HG02763 (cell line): Measurements from ENCODE around the gene RBFA.
"Not testable (repeated sequence)": the region's sequence is repeated elsewhere in the genome, so short reads cannot be mapped to it uniquely, and the experiment has no call there.

Experiments
- ATAC-seq: cut with Tn5 transposase; IDR thresholded peaks from one replicate; pipeline ENCODE4 v1.9.1; 2021; ENCODE audit warnings: mild to moderate bottlenecking, moderate library complexity; ENCODE audit not compliant: unreplicated experiment

The RBFA gene

DNA sequence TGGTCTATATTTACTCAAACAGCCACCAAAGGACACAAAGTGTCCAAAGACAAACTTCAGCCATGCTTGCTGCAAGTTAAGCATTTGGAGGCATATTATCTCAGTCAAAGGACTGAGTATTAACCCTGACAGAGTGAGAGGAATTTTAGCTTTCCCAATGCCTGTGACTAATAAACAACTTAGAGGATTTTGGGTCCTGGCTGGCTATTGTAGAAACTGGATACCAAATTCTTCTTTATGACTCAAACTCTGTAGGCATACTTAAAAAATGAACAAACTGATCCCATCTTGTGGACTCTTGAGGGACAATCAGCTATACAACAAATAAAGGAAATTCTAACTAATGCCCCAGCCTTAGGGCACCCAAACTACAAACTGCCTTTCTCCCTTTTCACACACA lies 6.5 kb upstream of the RBFA start:
- ATAC-seq: not testable (repeated sequence)

DNA sequence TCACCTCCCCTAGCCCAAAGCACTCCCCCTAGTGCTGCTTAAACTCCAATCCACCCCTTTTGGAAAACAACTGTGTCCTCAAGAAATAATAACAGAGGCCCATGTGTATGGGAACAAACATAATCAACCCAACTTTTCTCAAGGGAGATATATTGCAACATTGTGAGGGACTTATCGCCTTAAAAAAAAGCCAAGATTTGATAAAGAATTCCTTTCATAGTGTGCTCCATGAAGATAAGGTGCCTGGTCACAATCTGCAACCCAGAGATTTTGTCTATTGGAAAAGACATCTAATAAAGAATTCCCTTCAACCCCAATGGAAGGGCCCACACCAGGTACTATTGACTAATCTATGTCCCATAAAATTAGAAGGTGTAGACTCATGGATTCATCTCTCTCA lies 4.5 kb upstream of the RBFA start:
- no peak for ATAC-seq

DNA sequence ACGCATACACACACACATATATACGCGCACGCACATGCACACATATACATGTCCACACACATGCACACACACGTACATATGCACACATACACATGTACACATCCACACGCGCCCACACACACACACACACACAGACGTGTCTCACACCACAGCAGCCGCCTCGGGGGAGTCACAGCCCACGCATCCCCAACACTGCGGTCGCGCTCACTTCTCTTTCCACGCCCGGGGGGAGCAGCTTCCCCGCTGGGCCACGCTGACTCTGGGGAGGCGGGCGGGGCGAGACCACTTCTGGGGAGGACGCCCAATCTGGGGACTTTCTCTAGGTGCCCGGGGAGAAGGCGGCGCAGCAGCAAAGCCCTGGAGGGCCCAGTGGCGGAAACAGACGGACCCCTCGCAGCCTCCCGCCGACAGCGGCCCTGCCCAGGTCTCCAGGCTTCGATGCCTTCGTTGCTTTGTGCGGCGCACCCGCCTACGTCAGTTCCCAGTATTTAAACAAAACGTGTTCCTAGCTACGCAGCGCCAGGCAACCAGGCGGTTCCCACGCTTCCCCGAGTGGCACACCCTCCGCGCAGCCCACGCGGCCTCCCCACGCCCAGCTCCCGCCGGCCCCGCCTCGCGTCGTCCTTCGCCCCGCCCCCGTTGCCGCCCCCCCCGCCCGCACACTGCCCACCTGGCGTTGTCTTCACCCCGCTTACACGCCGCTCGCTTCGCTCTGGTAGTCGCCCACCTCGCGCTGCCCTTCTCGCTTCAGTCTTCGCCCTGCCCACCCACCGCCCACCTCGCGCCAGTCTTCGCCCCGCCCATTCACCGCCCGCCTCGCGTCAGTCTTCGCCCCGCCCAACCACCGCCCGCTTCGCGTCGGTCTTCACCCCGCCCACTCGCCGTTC lies 810 bp upstream of the RBFA start:
- ATAC-seq: peak; percentile 38

DNA sequence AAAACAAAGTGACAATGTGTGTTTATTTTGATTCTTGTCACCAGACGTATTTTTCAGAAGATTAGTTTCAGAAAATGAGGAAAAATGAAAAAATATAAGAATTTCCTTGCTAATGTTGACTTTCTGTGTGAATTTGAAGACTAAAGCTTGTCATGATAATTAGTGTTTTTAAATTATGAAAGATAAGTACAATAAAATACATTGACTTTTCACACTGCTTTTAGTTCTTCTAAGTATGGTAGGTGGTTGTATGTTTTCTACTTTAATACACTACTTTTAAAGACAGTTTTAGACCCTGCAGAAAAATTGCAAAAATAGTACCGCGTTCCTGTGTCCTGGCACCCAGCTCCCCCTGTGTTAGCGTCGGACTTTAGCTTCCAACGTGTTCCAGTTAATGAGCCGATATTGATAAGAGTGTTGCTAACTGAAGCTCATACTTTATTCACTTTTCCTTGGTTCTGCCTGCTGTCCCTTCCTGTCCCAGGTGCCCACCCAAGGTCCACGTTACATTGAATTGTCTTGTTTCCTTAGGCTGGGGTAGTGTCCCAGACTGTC lies 695 bp downstream of the RBFA start:
- no peak for ATAC-seq

DNA sequence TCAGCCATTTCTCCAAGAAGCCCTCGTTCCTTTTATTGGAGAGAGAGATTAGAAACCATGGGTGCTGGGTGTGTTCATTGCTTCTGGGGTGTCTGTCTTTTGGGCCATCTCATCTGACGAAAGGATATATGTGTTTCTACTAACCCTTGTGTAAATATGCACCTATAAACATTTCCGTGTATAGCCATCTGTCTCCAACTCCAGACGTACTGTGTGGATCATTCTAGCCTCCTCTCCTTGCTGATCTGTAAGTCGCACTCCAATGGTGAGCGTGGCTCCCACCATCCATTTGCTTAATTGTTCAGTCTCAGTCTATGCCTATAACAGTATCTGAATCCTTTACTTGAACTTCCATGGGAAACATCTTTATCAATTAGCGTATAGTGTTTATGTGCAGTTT lies 1.8 kb downstream of the RBFA start:
- no peak for ATAC-seq

DNA sequence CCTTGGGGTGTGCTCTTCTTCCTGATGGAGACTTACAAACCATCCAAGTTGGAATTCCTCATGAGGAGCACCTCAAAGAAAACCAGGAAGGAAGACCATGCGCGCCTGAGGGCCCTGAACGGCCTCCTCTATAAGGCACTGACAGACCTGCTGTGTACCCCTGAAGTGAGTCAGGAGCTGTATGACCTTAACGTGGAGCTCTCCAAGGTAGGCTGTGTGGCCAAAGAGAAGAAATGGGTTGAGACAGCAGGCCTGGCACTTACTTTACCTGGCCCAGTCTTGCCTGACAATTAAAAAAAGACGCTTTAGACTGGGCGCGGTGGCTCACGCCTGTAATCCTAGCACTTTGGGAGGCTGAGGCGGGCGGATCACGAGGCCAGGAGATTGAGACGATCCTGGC lies 3.1 kb downstream of the RBFA start:
- ATAC-seq: no peak

DNA sequence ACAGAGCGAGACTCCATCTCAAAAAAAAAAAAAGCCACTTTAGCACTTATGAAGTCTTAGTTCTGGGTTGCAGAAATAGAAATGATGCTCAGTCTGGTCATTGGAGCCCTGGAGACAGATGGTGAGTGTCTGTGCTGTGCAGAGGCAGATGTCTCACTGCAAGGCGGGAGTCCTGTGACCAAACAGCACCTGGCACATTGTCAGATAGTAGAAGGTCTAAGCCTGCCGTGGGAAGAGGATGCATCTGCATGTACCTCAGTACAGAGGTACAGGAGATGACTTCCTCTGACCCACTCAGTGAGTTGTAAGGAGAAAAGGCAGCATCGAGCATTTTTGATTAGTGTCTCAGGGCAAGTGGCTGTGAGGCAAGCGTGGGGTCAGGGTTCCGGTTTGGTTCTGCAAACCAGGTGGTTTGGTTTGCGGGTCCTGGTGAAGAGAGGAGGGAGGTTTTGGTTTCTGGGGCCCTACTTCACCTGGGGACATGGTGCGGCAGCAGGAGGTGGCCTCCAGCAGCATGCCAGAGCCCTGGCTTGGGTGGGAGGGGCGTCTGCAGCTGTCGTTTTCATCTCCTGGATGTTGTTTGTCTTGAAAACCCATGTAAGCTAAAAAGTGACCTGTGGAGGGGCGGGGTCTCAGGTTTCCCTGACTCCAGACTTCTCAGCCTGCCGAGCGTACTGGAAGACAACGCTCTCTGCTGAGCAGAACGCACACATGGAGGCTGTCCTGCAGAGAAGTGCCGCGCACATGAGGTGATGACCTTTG lies 3.8 kb downstream of the RBFA start:
- ATAC-seq: no peak

DNA sequence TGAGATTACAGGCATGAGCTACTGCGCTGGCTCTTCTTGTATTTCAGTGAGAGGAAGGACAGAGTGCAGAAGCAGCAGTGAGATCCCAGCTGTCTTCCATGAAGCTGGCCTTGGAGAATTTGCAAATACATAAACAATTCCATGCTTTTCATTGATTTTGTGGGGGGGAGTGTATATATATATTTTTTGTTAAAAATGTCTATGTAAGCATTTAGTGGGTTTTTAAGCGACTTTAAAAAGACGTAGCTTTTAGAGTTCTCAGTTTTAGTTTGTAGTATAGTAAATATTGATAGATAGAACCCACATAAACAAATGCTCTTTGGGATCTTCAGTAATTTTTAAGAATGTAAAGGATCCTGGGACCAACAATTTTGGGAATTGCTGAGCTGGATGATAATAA lies 6.3 kb downstream of the RBFA start:
- no peak for ATAC-seq

DNA sequence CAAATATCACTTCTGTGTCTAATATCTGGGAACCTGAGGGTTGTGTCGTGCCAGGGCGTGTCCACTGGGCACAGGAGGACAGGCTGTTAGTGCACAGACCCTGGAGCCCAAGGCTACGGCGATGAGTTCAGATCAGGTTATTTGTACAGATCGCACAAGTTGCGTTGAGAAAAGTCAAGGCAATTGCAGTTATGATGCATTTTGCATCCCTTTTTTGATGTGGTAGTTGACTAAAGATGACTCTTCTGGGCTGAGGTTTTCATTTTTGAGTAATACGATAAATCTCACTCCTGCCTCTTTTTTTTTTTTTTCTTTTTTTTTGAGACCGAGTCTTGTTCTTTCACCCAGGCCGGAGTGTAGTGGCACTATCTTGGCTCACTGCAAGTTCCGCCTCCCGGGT lies 7.2 kb downstream of the RBFA start:
- no peak for ATAC-seq

DNA sequence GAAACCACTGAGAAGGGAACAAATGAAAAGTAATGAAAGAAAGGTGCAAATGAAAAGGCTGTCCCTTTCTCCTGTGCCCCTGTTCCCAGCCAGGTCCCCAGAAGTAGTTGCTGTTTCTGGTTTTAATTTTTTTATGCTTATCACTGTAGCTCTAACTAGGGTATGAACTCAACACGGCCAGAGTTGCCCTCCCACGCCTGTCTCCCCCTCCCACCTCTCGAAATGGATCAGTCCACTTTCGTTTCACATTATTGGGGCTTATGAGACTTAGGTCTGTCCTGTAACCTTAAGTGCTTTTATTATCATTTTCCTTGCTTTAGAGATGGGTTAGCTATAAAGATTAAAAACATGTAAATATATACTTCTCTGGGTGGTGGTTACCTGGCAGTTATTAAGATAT lies 8.6 kb downstream of the RBFA start:
- ATAC-seq: no peak

DNA sequence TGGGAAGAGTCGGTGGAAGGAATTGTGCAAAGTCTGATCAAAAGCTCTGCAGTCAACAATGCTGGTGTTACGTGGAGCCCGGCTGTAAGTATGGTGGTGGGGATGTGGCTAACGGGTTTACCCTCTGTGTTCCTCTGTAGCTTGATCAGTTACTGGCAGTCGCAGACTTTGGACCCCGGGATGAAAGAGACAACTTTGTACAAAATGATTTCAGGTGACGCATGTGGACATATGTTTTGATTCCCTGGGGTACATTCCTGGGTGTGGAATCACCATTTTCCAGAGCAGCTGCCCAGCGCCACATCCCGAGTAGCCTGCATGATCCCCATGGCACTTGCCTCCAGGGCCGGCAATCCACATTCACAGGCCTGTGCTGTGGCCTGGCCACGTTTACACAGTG lies 9.8 kb downstream of the RBFA start:
- no peak for ATAC-seq

DNA sequence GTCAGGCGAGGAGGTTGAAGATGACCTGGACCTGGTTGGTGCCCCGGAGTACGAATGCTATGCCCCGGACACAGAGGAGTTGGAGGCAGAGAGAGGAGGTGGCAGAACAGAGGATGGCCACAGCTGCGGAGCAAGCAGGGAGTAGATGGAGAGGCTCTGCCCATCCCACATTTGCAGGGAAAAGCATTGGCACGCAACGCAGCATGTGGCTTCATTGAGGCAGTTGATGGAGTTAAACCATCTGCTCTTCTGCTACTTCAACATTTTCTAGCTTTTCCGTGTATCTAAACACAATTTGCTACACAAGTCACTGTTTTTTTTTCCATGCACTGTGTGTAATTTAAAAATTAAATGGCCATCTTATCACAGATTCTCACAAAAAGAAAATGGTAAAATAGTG lies 11.8 kb downstream of the RBFA start:
- no peak for ATAC-seq

DNA sequence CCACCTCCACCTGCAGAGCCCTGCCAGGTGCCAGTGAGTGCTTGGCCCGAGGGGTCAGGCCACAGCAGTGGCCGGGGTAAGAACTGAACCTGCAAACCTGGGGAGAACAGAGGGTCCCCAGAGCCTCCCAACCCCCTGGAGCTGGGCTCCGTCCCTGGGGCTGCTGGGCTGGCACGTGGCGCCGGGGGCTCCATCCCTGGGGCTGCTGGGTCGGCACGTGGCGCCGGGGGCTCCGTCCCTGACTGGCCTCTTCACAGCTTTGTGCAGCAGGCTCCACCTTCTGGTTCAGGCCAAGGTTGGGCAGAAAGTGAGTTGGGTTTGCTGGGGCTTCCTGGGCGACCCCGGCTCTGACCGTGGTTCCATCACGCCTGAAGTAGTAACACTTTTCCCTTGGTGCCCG lies 12.2 kb downstream of the RBFA start:
- no peak for ATAC-seq

DNA sequence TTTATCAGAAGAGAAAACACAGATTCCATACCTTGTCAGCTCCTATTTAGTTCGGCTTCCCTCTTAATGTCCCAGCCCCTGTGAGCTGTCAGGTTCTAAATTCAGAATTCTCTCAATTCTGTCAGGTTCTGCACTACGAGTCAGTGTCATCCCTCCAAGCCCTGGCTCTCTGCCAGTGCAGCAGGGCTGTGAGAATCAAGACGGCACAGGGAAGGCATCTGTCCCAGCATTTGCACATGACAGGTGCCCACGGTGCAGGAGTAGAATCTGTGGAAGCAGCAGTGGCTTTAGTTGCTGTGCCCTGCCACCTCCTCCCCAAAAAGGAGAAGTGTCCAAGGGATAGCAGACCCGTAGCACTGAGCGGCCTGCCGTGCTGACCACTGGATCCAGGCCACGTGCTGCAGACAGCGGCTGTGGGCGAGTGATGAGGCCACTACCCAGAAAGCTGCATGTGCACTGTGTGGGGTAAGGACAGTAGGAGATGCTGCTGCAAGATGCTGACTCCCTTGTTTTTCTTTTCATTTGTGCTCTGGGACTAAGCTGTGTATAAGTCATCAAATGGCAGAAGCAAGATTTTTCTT lies 12.8 kb downstream of the RBFA start:
- ATAC-seq: no peak

DNA sequence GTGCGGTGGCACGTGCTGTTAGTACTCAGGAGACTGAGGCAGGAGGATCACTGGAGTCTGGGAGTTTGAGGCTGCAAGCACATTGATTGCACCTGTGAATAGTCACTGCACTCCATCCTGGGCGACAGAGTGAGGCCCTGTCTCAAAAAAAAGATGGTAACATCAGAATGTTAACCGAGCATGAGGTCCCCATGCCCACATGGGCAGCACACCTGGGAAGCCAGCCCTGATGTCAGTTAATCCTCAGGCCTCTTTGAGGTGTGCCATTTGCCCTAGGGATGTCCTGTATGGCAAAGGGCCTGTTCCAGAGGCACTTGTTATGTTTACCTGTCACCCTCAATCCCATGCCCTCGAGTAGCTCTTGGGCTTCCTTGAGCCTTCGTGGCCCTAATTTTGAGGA lies 16.6 kb downstream of the RBFA start:
- ATAC-seq: no peak

DNA sequence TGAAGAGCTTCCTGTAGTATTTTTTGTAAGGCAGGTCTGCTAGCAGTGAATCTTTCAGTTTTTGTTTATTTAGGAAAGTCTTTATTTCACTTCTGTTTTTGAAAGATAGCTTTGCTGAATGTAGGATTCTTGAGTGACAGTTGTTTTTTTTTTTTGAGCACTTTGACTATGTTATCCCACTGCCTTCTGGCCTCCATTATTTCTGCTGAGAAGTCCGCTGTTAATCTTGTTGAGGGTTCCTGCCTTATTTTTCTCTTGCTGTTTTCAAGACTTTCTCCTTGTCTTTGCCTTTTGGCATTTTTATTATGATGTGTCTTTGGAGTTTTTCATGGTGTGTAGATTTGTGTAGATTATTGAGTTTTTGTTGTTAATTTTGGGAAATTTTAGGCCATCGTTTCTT lies 21.9 kb downstream of the RBFA start:
- ATAC-seq: no peak

DNA sequence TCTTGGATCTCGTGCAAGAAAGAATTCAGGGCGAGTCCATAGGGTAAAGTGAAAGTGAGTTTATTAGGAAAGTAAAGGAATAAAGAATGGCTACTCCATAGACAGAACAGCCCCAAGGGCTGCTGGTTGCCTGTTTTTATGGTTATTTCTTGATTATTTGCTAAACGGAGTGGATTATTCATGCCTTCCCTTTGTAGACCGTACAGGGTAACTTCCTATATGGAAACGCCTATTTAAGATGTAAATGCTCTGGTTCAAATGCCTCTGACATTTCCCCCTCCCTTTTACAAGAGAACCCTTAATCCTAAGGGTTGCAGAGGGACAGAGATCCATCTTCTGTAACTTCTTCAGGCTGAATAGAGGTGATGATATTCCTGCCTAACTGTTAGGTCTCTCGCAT lies 25.7 kb downstream of the RBFA start:
- ATAC-seq: no peak

DNA sequence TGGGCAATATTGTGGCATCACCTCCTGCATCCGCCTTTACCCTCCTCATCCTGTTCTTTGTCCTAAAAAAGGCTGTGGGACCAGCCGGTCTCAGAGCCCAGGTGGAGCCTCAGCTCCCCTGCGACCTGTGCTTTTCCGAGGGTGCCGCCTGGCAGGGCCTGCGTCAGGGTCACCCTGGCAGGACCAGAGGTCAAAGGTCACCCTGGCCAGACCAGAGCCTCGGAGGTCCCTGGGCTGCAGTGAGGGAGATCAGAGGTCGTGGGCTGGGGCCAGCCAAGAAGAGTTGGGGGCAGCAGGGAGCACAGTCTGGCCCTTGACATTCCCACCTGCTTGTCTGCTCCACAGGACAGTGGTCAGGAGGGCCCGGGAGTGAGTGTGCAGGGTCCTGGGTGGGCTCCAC lies 31.5 kb downstream of the RBFA start:
- no peak for ATAC-seq

DNA sequence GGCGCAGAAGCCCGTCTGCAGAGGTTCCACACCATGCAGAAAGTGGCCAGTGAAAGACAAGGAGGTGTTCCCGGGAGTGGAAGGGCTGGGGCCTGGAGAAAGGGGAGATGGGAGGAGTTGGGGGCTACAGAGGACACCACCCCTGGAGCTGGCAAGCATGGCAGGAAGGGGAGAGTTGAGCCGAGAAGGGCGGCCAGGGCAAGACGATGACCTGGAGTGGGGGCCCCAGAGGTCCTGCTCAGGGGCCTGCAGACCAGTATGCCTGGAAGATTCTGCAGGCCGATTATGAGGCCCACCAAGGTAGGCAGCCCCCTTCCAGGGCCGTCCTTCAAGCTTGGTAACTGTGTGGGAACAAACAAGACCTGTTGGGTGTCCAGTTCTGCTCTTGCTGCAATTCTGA lies 33.1 kb downstream of the RBFA start:
- no peak for ATAC-seq

DNA sequence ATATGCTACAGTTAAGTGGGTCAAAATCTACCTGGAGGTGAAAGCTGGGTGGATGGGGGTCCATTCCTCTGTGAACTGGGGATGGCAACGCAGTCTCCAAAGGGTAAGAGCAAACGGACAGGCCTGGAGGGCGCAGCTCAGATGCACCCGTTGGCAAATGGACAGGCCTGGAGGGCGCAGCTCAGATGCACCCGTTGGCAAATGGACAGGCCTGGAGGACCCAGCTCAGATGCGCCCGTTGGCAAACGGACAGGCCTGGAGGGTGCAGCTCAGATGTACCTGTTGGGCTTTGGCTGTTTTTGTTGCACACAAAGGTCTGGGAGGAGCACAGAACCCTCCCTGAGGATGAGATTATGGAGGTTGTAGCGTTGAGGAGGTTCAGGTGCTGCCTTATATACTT lies 33.7 kb downstream of the RBFA start:
- ATAC-seq: no peak

DNA sequence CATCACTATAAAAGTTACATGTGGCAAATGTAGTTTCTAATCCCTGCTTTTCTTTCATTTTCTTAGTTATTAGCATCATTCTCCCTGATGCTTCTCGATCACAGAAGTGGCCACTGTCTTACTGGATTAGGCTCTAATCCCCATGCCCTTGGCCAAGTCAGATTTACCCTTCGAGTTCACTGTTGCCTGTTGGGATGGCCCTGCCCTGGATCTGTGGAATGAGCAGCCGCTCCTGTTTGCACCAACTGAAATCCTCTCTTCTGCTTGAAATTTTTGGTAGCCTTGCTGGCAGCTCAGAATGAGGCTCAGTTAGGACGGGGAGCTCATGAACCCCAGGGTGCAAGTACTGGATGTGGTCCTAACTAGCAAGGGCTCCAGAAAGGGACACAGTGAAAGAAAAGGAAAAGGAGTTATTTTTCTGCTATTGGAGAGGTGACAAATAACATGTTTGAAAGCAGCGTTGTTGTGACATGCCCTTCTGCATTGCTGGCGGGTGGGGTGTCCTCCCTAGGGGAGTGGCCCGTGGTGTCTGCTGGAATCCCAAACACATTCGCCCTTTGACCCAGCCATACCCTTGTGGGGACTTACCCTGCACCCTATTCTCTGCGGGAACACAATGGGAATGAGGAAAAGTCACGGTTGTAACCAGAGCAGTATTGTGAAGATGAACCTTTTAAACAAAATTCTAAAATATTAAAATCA lies 34.5 kb downstream of the RBFA start:
- no peak for ATAC-seq
